Subcutaneous abdominal adipose tissue (tissue), 5 donors: ENCODE data around the gene PTPMT1.
A peak's percentile ranks its signal among the peaks of the same experiment; 100 is the strongest.
"Not testable (repeated sequence)": the region's sequence is repeated elsewhere in the genome, so short reads cannot be mapped to it uniquely, and the experiment has no call there.

Experiments used
- H3K27ac ChIP-seq: one replicate; pipeline ENCODE4 v1.7.0; 2013; ENCODE audit warnings: low read depth, mild to moderate bottlenecking, inconsistent platforms, low read length, moderate library complexity
- H3K27me3 ChIP-seq, 5 donors: one replicate each; pipeline ENCODE4 v1.7.0; 2013; ENCODE audit warnings: low read length in 5 of 5, inconsistent platforms in 1 of 5; ENCODE audit not compliant: control insufficient read depth in 5 of 5, insufficient read depth in 4 of 5
- H3K36me3 ChIP-seq, 5 donors: one replicate each; pipeline ENCODE4 v1.7.0; 2013; ENCODE audit warnings: low read length in 5 of 5; ENCODE audit not compliant: control insufficient read depth in 5 of 5, insufficient read depth in 5 of 5
- H3K4me1 ChIP-seq, 5 donors: one replicate each; pipeline ENCODE4 v1.7.0; 2013; ENCODE audit warnings: low read length in 5 of 5, mild to moderate bottlenecking in 3 of 5, moderate library complexity in 1 of 5; ENCODE audit not compliant: control insufficient read depth in 5 of 5, insufficient read depth in 5 of 5
- H3K4me3 ChIP-seq, 5 donors: one replicate each; pipeline ENCODE4 v1.7.0; 2013; ENCODE audit warnings: low read length in 5 of 5, low read depth in 1 of 5
- H3K9ac ChIP-seq, 5 donors: one replicate each; pipeline ENCODE4 v1.7.0; 2013; ENCODE audit warnings: low read length in 5 of 5, mild to moderate bottlenecking in 4 of 5, moderate library complexity in 3 of 5
- H3K9me3 ChIP-seq, 5 donors: one replicate each; pipeline ENCODE4 v1.7.0; 2013; ENCODE audit warnings: low read length in 5 of 5; ENCODE audit not compliant: control insufficient read depth in 5 of 5
- donor health status: healthy.
- donor health status: healthy.
- donor health status: healthy.
- donor health status: healthy.
- donor health status: healthy.

The PTPMT1 gene

DNA sequence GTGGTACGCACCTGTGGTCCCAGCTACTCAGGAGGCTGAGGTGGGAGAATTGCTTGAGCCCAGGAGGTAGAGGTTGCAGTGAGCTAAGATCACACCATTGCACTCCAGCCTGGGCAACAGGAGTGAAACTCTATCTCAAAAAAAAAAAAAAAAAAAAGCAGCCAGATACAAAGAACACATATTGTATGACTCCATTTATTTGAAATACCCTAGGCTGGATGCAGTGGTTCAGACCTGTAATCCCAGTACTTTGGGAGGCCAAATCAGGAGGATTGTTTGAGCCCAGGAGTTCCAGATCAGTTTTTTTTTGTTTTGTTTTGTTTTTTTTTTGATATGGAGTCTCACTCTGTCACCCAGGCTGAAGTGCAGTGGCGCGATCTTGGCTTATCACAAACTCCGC, 3.0 kb upstream of the PTPMT1 start:
- not testable (repeated sequence) for H3K27me3 ChIP-seq

GRCh38 chr11:47564366-47564765, 1.0 kb upstream of the PTPMT1 start:
- not testable (repeated sequence) for H3K4me3 ChIP-seq, H3K36me3 ChIP-seq, H3K9me3 ChIP-seq, H3K27ac ChIP-seq, H3K27me3 ChIP-seq
- Histone ChIP-seq H3K4me1 (peaks cover 5 to 27% (median 17%) of the 10 kb centered on the region in 5 donors), H3K9ac (peak overlapping the region in 2 of 5 donors; percentile 92 to 94)

More for the DNA sequence above, 3.0 kb upstream of the PTPMT1 start:
- not testable (repeated sequence) for H3K36me3 ChIP-seq, H3K27ac ChIP-seq, H3K9ac ChIP-seq, H3K9me3 ChIP-seq, H3K4me3 ChIP-seq
- H3K4me1 ChIP-seq, result peaks cover 5 to 27% (median 17%) of the 10 kb centered on the region in 5 donors

DNA sequence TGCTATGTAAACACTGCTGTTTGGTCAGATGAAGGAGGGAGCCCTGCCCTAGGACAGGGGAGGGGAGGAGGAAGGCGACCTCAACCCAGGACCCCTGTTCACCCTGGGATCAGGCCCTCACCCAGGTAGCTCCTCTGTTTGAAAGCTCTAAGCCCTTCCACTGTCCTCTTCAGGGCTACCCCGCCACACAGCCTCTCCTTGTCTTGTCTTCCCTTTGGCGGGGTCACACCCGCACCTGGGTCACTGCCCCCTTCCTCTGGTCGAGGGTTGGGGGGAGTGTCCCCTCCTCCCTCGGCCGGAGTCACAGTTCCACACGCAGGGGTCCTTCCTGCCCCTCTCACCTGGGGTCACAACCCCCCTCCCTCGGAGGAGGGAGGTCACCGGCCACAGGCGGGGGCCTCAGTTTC, 463 bp upstream of the PTPMT1 start:
- Histone ChIP-seq H3K4me1 (peaks cover 5 to 29% (median 17%) of the 10 kb centered on the region in 5 donors), H3K36me3 (peaks cover 3 to 7% (median 4%) of the 10 kb centered on the region in 5 donors), H3K27me3 (no peaks in the 10 kb centered on the region), H3K9me3 (no peaks in the 10 kb centered on the region), H3K27ac (peak overlapping the region; percentile 84), H3K4me3 (peak overlapping the region; percentile 64 to 89 (median 85)), H3K9ac (peak overlapping the region; percentile 81 to 94 (median 92))

DNA sequence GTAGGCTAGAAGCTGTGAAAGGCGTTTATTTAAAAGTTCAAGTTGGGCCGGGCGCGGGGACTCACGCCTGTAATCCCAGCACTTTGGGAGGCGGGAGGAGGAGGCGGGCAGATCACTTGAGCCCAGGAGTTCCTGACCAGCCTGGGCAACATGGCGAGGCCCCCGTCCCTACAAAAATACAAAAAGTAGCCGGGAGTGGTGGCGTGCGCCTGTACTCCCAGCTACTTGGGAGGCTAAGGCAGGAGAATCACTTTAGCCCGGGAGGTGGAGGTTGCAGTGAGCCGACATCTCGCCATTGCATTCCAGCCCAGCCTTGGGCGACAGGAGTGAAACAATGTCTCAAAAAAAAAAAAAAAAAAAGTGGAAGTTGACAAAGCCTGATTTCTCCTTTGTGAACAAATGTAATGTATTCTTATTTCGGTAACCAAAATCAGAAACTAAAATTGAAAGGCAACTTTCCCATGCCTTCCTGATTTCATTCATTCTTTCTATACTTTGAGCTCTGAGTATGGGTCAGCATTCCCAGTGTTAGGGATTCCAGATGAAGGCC, 825 bp downstream of the PTPMT1 start:
- H3K27me3 ChIP-seq, result no peaks in the 10 kb centered on the region
- H3K4me1 ChIP-seq, result peaks cover 5 to 37% (median 26%) of the 10 kb centered on the region in 5 donors
- peak overlapping the region; percentile 84 for H3K27ac ChIP-seq
- peak overlapping the region; percentile 73 to 98 (median 94) for H3K9ac ChIP-seq
- peaks cover 3 to 13% (median 5%) of the 10 kb centered on the region in 5 donors for H3K36me3 ChIP-seq
- H3K4me3 ChIP-seq, result peak overlapping the region; percentile 67 to 89 (median 85)
- H3K9me3 ChIP-seq, result no peaks in the 10 kb centered on the region

DNA sequence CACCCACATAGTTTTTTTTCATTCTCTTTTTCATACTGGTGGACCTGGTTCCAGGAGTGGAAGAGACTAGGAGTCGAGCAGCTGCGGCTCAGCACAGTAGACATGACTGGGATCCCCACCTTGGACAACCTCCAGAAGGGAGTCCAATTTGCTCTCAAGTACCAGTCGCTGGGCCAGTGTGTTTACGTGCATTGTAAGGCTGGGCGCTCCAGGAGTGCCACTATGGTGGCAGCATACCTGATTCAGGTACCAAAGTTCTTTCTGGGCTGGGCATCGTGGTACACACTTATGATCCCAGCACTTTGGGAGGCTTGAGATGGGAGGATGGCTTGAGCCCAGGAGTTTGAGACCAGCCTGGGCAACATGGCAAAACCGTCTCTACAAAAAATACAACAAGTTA, 4.2 kb downstream of the PTPMT1 start:
- Histone ChIP-seq H3K36me3 (peaks cover 4 to 45% (median 27%) of the 10 kb centered on the region in 5 donors), H3K27me3 (no peaks in the 10 kb centered on the region), H3K4me1 (peaks cover 9 to 55% (median 47%) of the 10 kb centered on the region in 5 donors), H3K4me3 (no peak overlapping the region), H3K27ac (peak overlapping the region; percentile 11), H3K9ac (no peak overlapping the region), H3K9me3 (no peaks in the 10 kb centered on the region)

GRCh38 chr11:47570651-47571356, 5.4 kb downstream of the PTPMT1 start:
- Histone ChIP-seq H3K4me1 (peaks cover 5 to 47% (median 38%) of the 10 kb centered on the region in 5 donors), H3K4me3 (no peak overlapping the region), H3K9me3 (no peaks in the 10 kb centered on the region), H3K9ac (peak overlapping the region in 1 of 5 donors; percentile 40), H3K36me3 (peaks cover 6 to 51% (median 35%) of the 10 kb centered on the region in 5 donors), H3K27ac (peak overlapping the region; percentile 52), H3K27me3 (no peaks in the 10 kb centered on the region)

- Histone ChIP-seq H3K9ac (no peak overlapping the region), H3K4me3 (no peak overlapping the region), H3K27ac (peak overlapping the region; percentile 52), H3K4me1 (peaks cover 4 to 42% (median 32%) of the 10 kb centered on the region in 5 donors), H3K9me3 (no peaks in the 10 kb centered on the region), H3K36me3 (peaks cover 6 to 53% (median 36%) of the 10 kb centered on the region in 5 donors), H3K27me3 (no peaks in the 10 kb centered on the region)
Measured at GRCh38 chr11:47571357-47571729, 5.9 kb downstream of the PTPMT1 start.

DNA sequence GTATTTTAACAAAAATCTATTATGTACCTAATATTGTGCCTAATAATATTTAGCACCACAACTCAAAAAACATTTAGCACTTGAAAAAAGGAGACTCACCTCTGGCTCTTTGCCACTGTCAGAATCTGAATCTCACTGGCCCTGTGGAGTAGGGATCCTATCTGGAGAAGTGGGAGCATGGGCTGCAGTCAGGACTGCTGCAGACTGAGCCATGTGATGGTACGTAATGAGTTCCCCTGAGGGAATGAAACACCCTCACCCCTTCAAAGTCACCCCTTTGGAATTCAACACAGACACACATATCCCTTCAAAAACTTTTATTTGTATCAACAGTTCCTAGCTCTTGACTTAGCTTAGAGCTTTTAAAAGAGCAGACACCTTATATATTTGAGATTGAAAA, 6.5 kb downstream of the PTPMT1 start:
- no peaks in the 10 kb centered on the region for H3K27me3 ChIP-seq
- H3K27ac ChIP-seq, result peak overlapping the region; percentile 52
- no peak overlapping the region for H3K4me3 ChIP-seq
- H3K9me3 ChIP-seq, result no peaks in the 10 kb centered on the region
- peaks cover 4 to 39% (median 30%) of the 10 kb centered on the region in 5 donors for H3K4me1 ChIP-seq
- peaks cover 6 to 54% (median 36%) of the 10 kb centered on the region in 5 donors for H3K36me3 ChIP-seq
- H3K9ac ChIP-seq, result peak overlapping the region in 2 of 5 donors; percentile 24 to 43

DNA sequence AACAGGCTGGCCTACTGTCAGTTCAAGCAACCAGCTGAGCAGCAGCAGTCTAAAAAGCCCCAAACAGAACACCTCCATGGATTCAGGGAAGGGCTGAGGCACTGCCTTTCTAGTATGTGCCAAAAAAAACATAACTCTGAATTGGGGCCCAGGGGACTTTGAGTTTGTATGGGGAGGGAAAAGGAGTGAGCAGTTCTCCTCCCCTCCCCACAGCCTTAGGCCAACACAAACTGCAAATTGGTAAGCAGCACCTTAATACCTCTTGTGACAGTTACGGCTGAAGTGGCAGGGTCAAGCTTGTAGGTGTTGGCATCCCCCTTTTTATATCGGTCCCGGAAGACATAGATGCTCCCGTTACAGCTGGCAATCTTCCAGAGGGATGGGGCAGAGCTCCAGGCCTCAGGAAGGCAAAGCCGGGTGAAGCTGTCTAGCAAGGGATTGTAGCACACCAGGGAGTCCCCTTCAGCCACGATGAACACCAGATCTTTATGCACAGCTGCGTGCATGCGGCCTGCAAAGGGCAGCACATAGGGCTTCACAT, 7.4 kb downstream of the PTPMT1 start:
- peak overlapping the region; percentile 52 for H3K27ac ChIP-seq
- H3K27me3 ChIP-seq, result no peaks in the 10 kb centered on the region
- no peaks in the 10 kb centered on the region for H3K9me3 ChIP-seq
- H3K4me3 ChIP-seq, result peak overlapping the region in 1 of 5 donors; percentile 12
- peaks cover 8 to 44% (median 37%) of the 10 kb centered on the region in 5 donors for H3K4me1 ChIP-seq
- peak overlapping the region in 1 of 5 donors; percentile 31 for H3K9ac ChIP-seq
- peaks cover 6 to 58% (median 36%) of the 10 kb centered on the region in 5 donors for H3K36me3 ChIP-seq

DNA sequence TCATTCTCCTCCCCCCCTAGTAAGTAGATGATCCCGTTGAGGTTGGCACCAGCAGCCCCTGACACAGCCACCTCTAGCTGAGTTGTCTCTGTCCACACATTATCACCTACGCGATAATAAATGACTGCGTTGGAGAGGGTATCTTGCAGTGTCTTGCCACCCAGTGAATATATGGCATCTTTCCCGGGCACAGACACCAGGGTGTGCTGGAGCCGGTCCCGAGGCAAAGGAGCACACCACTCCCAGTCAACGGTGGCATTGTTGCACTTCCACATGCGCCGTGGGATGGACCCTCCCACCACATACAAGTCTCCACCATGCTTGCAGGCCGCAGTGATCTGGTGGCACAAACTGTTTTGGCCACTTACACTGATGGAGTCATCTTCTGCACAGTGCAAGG, 7.9 kb downstream of the PTPMT1 start:
- Histone ChIP-seq H3K27me3 (no peaks in the 10 kb centered on the region), H3K4me1 (peaks cover 13 to 50% (median 43%) of the 10 kb centered on the region in 5 donors), H3K4me3 (no peak overlapping the region), H3K9ac (no peak overlapping the region), H3K9me3 (no peaks in the 10 kb centered on the region), H3K36me3 (peaks cover 6 to 58% (median 36%) of the 10 kb centered on the region in 5 donors), H3K27ac (no peak overlapping the region)
